GM12878 (cell line): ENCODE data around the gene C12orf43. TPM values are rescaled to one million over a fixed set of nuclear protein-coding genes. Genes with fewer than 3 reads are reported as not detected.

Experiments
- ATAC-seq: fragments of 200-7000 bp; cut with Tn5 transposase; 3 replicates; pipeline ENCODE4 v1.9.1; 2020; ENCODE audit warnings: mild to moderate bottlenecking, moderate library complexity
- BruUV-seq: library from RNA; stranded (reverse); fragments of 400-500 nt; replicated peaks from 2 replicates; lab custom pipeline; 2021; lab: Mats Ljungman, UMichigan
- CTCF ChIA-PET: fragments of 300-600 bp; sonication (Branson Sonifier 250); formaldehyde crosslinking; extraction: SDS; loops from one replicate; lab custom pipeline; 2021; ENCODE audit warnings: inconsistent platforms; lab: Yijun Ruan, JAX
- POLR2A ChIA-PET: fragments of 350-600 bp; formaldehyde crosslinking; extraction: SDS; loops from one replicate; lab custom pipeline; 2021; ENCODE audit warnings: inconsistent platforms; lab: Charles Lee
- RAD21 ChIA-PET: fragments of 300-600 bp; sonication (Branson Sonifier 250); formaldehyde crosslinking; loops from one replicate; lab custom pipeline; 2023; ENCODE audit warnings: antibody characterized with exemption; ENCODE audit not compliant: unreplicated experiment; lab: Charles Lee
- SMC1A ChIA-PET: fragments of 300-600 bp; sonication (Branson Sonifier 250); formaldehyde crosslinking; loops from one replicate; lab custom pipeline; 2023; ENCODE audit not compliant: unreplicated experiment, uncharacterized antibody; lab: Charles Lee
- DNase-seq: peaks from one replicate; pipeline ENCODE4 v3.0.0-alpha.2; 2011; ENCODE audit warnings: low read depth, low spot score
- FAIRE-seq: peaks from 3 replicates; lab custom pipeline; 2011; peaks lifted over from hg19 to GRCh38; lab: Jason Lieb, UNC
- H2AFZ ChIP-seq: 2 replicates; pipeline ENCODE4 v1.6.0; 2011; ENCODE audit warnings: low read depth, low read length, control low read depth; ENCODE audit not compliant: control insufficient read depth
- H3K27ac ChIP-seq: 2 replicates; pipeline ENCODE4 v1.5.1; 2011; ENCODE audit warnings: control low read depth; ENCODE audit not compliant: control insufficient read depth, insufficient read depth
- H3K27me3 ChIP-seq, 2 experiments: replicated peaks in 1 of 2; 2 replicates each; pipeline versions ENCODE4 v1.6.0 to v1.6.1; 2011; ENCODE audit warnings: low read length in 1 of 2; ENCODE audit not compliant: control insufficient read depth in 2 of 2, insufficient read depth in 2 of 2
- H3K36me3 ChIP-seq, 2 experiments: 2 replicates each; pipeline ENCODE4 v1.5.1; 2011; ENCODE audit warnings: low read length in 1 of 2; ENCODE audit not compliant: control insufficient read depth in 2 of 2, insufficient read depth in 2 of 2
- H3K4me1 ChIP-seq: 2 replicates; pipeline ENCODE4 v1.6.1; 2011; ENCODE audit warnings: mild to moderate bottlenecking, low read length, moderate library complexity, mixed read lengths; ENCODE audit not compliant: control insufficient read depth, insufficient read depth
- H3K4me2 ChIP-seq: 2 replicates; pipeline ENCODE4 v1.6.0; 2011; ENCODE audit warnings: control low read depth; ENCODE audit not compliant: control insufficient read depth, insufficient read depth
- H3K4me3 ChIP-seq: fragments of 200-600 bp; sonication (generic); 2 replicates; pipeline ENCODE4 v1.5.1; 2016
- H3K79me2 ChIP-seq: 2 replicates; pipeline ENCODE4 v1.6.0; 2011; ENCODE audit warnings: low read length; ENCODE audit not compliant: control insufficient read depth, insufficient read depth
- H3K9ac ChIP-seq: 2 replicates; pipeline ENCODE4 v1.8.0; 2011; ENCODE audit warnings: low read length, control low read depth, mixed read lengths; ENCODE audit not compliant: control insufficient read depth, insufficient read depth
- H3K9me3 ChIP-seq: replicated peaks from 3 replicates; pipeline ENCODE4 v1.5.1; 2011; ENCODE audit warnings: mild to moderate bottlenecking, low read length; ENCODE audit not compliant: control insufficient read depth, insufficient read depth
- H4K20me1 ChIP-seq: 2 replicates; pipeline ENCODE4 v1.6.0; 2011; ENCODE audit not compliant: control insufficient read depth, insufficient read depth
- CTCF ChIP-seq, 3 experiments: IDR thresholded peaks in 2 of 3; conservative IDR thresholded peaks in 1 of 3; 2 replicates each; pipeline ENCODE4 v1.5.1; 2011; ENCODE audit warnings: low read depth in 3 of 3, low read length in 3 of 3, mild to moderate bottlenecking in 3 of 3, control low read depth in 2 of 3, moderate library complexity in 2 of 3, inconsistent platforms in 1 of 3, mixed read lengths in 1 of 3; ENCODE audit not compliant: control insufficient read depth in 2 of 3, insufficient read depth in 1 of 3; ENCODE audit errors: extremely low read depth in 1 of 3
- MEF2A ChIP-seq: IDR thresholded peaks from 2 replicates; pipeline ENCODE4 v1.6.1; 2011; ENCODE audit warnings: low read depth, mild to moderate bottlenecking, low read length, moderate library complexity; ENCODE audit not compliant: insufficient read depth
- PBX3 ChIP-seq: IDR thresholded peaks from 2 replicates; pipeline ENCODE4 v1.6.1; 2011; ENCODE audit warnings: mild to moderate bottlenecking, low read depth, low read length, moderate library complexity; ENCODE audit not compliant: insufficient replicate concordance
- RAD21 ChIP-seq: IDR thresholded peaks from 2 replicates; pipeline ENCODE4 v1.6.1; 2011; ENCODE audit warnings: mild to moderate bottlenecking, low read depth, low read length, moderate library complexity; ENCODE audit not compliant: insufficient read depth
- SRF ChIP-seq, 2 experiments: IDR thresholded peaks; 2 replicates each; pipeline ENCODE4 v1.6.1; 2011; ENCODE audit warnings: low read depth in 2 of 2, low read length in 2 of 2, mild to moderate bottlenecking in 1 of 2, moderate library complexity in 1 of 2
- STAT1 ChIP-seq: fragments of 450-650 bp; conservative IDR thresholded peaks from 2 replicates; pipeline ENCODE4 v1.6.1; 2014; ENCODE audit warnings: antibody characterized with exemption, mild to moderate bottlenecking
- ZSCAN29 ChIP-seq: fragments of 450-650 bp; IDR thresholded peaks from 2 replicates; pipeline ENCODE4 v1.6.1; 2017; ENCODE audit warnings: mild to moderate bottlenecking, moderate library complexity
- whole genome bisulfite sequencing: methylation state at CpG from one replicate; pipeline ENCODE4 v1.1.6; 2016; ENCODE audit warnings: low lambda C conversion rate; ENCODE audit not compliant: insufficient replicate concordance, insufficient coverage; ENCODE audit errors: missing lambda C conversion rate; 5-methylcytosine and 5-hydroxymethylcytosine counted together
- in situ Hi-C: fragments of 300-500 bp; cut with MboI; formaldehyde crosslinking; loops from 9 replicates; pipeline ENCODE4 v1.14.3; 2018; ENCODE audit warnings: mixed read lengths
- intact Hi-C: fragments of 100-400 bp; cut with micrococcal nuclease; formaldehyde crosslinking; loops from one replicate; pipeline ENCODE4 v1.14.2; 2022; ENCODE audit not compliant: unreplicated experiment
- polyA plus RNA-seq, 11 experiments: library from polyadenylated mRNA; depleted of rRNA in 4 of 11; unstranded in 6 of 11; stranded (reverse) in 5 of 11; fragments of >200 nt; fragmentation: Nextera tagmentation in 4 of 11; fragmentation: Illumina TruSeq in 1 of 11; extraction: Ambion mirVana in 4 of 11; extraction: Trizol in 1 of 11; gene quantifications; 1 replicate in 1 of 11; 2 replicates in 10 of 11; pipeline versions ENCODE4 v1.2.1 to v1.2.3, GENCODE V29; 2011 to 2016; ENCODE audit warnings: inconsistent platforms in 2 of 11, missing spikeins in 2 of 11, low read depth in 1 of 11
- total RNA-seq, 4 experiments: library from RNA; depleted of rRNA in 3 of 4; stranded (reverse); fragments of >200 nt in 3 of 4; fragmentation: Illumina TruSeq in 1 of 4; extraction: Trizol in 1 of 4; gene quantifications; 2 replicates each; pipeline versions ENCODE4 v1.2.1 to v1.2.3, GENCODE V29; 2013 to 2021

The C12orf43 gene
- total and polyA plus RNA-seq, 10 of the 15 experiments (the other 5 are each of a cell fraction or from before 2014, with no cell fraction given) = 7.5 to 30.8 (median 21.3) TPM

- WGBS = 87% methylated on average over 8 of the region's 8 CpGs
- intact Hi-C loops (loop anchor here (5.0 kb wide), 1 partner anchor 429 kb away; the partner anchor contains the start of gene POP5), in situ Hi-C loops (no loop called here)
- H2AFZ ChIP-seq = no peak overlapping the region
- no peaks in the 10 kb centered on the region for H3K27me3 ChIP-seq
- ChIA-PET POLR2A (interaction anchor here (0.5 kb wide), 1 partner anchor 345 kb away, joined by 4 read pairs; no protein-coding TSS in a partner anchor), RAD21 (interaction anchor here (0.9 kb wide), 1 partner anchor 39 kb away, joined by 3 read pairs; no protein-coding TSS in a partner anchor), SMC1A (interaction anchor here (0.6 to 1.4 kb wide), 2 partner anchors 18 to 40 kb away, joined by 3 to 4 read pairs; no protein-coding TSS in a partner anchor), CTCF (interaction anchor here (1.0 kb wide), 1 partner anchor 49 kb away, joined by 3 read pairs; no protein-coding TSS in a partner anchor)
- peaks cover 8% of the 10 kb centered on the region for H3K79me2 ChIP-seq
- DNase-seq = no peak
- H4K20me1 ChIP-seq = no peaks in the 10 kb centered on the region
- H3K4me3 ChIP-seq = no peak overlapping the region
- no peaks in the 10 kb centered on the region for H3K9me3 ChIP-seq
- peaks cover 4 to 17% of the 10 kb centered on the region in 2 experiments for H3K36me3 ChIP-seq
- no peak overlapping the region for H3K9ac ChIP-seq
- ATAC-seq = no peak
- TF ChIP-seq MEF2A (no peak), ZSCAN29 (no peak), SRF (IDR thresholded peaks at IDR 0.05; ENCODE audit: low read depth in 2 of 2, low read length in 2 of 2) (no peak)
- no TSS peak for BruUV-seq
- no peak overlapping the region for H3K27ac ChIP-seq
- no peak for FAIRE-seq
- no peak overlapping the region for H3K4me2 ChIP-seq
- H3K4me1 ChIP-seq = 0 out of 2 replicates have a peak, but pooled peaks cover 4% of the 10 kb centered on the region
Measured at GRCh38 chr12:121010860-121011259, 5.4 kb downstream of the C12orf43 start.

GRCh38 chr12:121009741-121010140 is 6.5 kb downstream of the C12orf43 start:
- WGBS = 94% methylated on average over 10 of the region's 10 CpGs
- H3K4me2 ChIP-seq = no peak overlapping the region
- no peak overlapping the region for H3K27ac ChIP-seq
- no peak overlapping the region for H2AFZ ChIP-seq
- no peaks in the 10 kb centered on the region for H3K79me2 ChIP-seq
- ChIA-PET POLR2A (no interaction called here), RAD21 (no interaction called here), SMC1A (interaction anchor here (1.4 kb wide), 1 partner anchor 39 kb away, joined by 3 read pairs; no protein-coding TSS in a partner anchor), CTCF (interaction anchor here (0.5 to 1.5 kb wide), 4 partner anchors 32 to 888 kb away, joined by 3 to 4 read pairs (median 3); partner anchors contain the start of gene HNF1A)
- FAIRE-seq (no peak), DNase-seq (no peak), ATAC-seq (peak; percentile 38; the same call in 1 of the 3 replicates)
- no peak overlapping the region for H3K9ac ChIP-seq
- no peaks in the 10 kb centered on the region for H4K20me1 ChIP-seq
- H3K36me3 ChIP-seq = peaks cover 9 to 17% of the 10 kb centered on the region in 2 experiments
- H3K4me3 ChIP-seq = no peak overlapping the region
- no peaks in the 10 kb centered on the region for H3K9me3 ChIP-seq
- H3K4me1 ChIP-seq = no peaks in the 10 kb centered on the region
- BruUV-seq = no TSS peak
- intact Hi-C loops = loop anchor here (5.0 kb wide), 1 partner anchor 427 kb away; the partner anchor contains the start of gene POP5
- TF ChIP-seq PBX3 (no peak), STAT1 (no peak), CTCF (IDR thresholded peaks at IDR 0.05 in 2 of 3, conservative IDR thresholded peaks at IDR 0.05 in 1 of 3; ENCODE audit: control insufficient read depth in 2 of 3, extremely low read depth in 1 of 3, insufficient read depth in 1 of 3, low read depth in 3 of 3, low read length in 3 of 3) (peak in 1 of 3 experiments; percentile 31; a peak in 1 of 6 replicates), RAD21 (0 out of 2 replicates have a peak, but pooled peaks have one; percentile 4)
- no peaks in the 10 kb centered on the region for H3K27me3 ChIP-seq
- in situ Hi-C loops = no loop called here
